Liver (tissue), 9 donors: ENCODE data around the gene WIZ. TPM values are rescaled to one million over a fixed set of nuclear protein-coding genes. Genes with fewer than 3 reads are reported as not detected.

Source experiments
- DNase-seq: peaks from one replicate; pipeline ENCODE4 v3.0.0-alpha.2; 2017; ENCODE audit warnings: low spot score
- H3K27ac ChIP-seq, 2 donors: one replicate each; pipeline ENCODE4 v1.7.0; 2013; ENCODE audit warnings: inconsistent platforms in 2 of 2, low read length in 2 of 2, control low read depth in 1 of 2, low read depth in 1 of 2, mild to moderate bottlenecking in 1 of 2
- H3K27me3 ChIP-seq, 4 donors: one replicate each; pipeline versions ENCODE4 v1.6.1 to v1.7.0; 2013; ENCODE audit warnings: low read length in 3 of 4, inconsistent platforms in 1 of 4, mild to moderate bottlenecking in 1 of 4, moderate library complexity in 1 of 4; ENCODE audit not compliant: control insufficient read depth in 4 of 4, insufficient read depth in 4 of 4
- H3K36me3 ChIP-seq, 4 donors: one replicate each; pipeline versions ENCODE4 v1.6.1 to v1.7.0; 2013; ENCODE audit warnings: low read length in 3 of 4, mild to moderate bottlenecking in 3 of 4, low read depth in 1 of 4, moderate library complexity in 1 of 4; ENCODE audit not compliant: control insufficient read depth in 4 of 4, insufficient read depth in 3 of 4
- H3K4me1 ChIP-seq, 4 donors: one replicate each; pipeline versions ENCODE4 v1.6.1 to v1.7.0; 2013; ENCODE audit warnings: low read length in 3 of 4, mild to moderate bottlenecking in 3 of 4, moderate library complexity in 1 of 4; ENCODE audit not compliant: control insufficient read depth in 4 of 4, insufficient read depth in 4 of 4
- H3K4me3 ChIP-seq, 3 donors: one replicate each; pipeline versions ENCODE4 v1.6.1 to v1.7.0; 2013; ENCODE audit warnings: low read length in 3 of 3, control low read depth in 1 of 3, low read depth in 1 of 3, mild to moderate bottlenecking in 1 of 3
- H3K9ac ChIP-seq, 2 donors: one replicate each; pipeline ENCODE4 v1.7.0; 2013; ENCODE audit warnings: low read length in 2 of 2, mild to moderate bottlenecking in 2 of 2, moderate library complexity in 2 of 2, control low read depth in 1 of 2, low read depth in 1 of 2
- H3K9me3 ChIP-seq, 4 donors: one replicate each; pipeline versions ENCODE4 v1.6.1 to v1.7.0; 2013; ENCODE audit warnings: low read length in 3 of 4; ENCODE audit not compliant: control insufficient read depth in 4 of 4
- ATF3 ChIP-seq: IDR thresholded peaks from 2 replicates; pipeline ENCODE4 v1.6.1; 2016; ENCODE audit warnings: antibody characterized with exemption
- CTCF ChIP-seq: fragments of 150-350 bp; IDR thresholded peaks from 2 replicates; pipeline ENCODE4 v1.5.1; 2017; ENCODE audit warnings: improper control_type of control experiment, low read depth, low read length; ENCODE audit not compliant: missing input control
- GABPA ChIP-seq, 2 donors: IDR thresholded peaks in 1 of 2; conservative IDR thresholded peaks in 1 of 2; 2 replicates each; pipeline ENCODE4 v1.6.1; 2016; ENCODE audit warnings: antibody characterized with exemption in 2 of 2, mild to moderate bottlenecking in 1 of 2, moderate library complexity in 1 of 2
- HNF4A ChIP-seq, 2 donors: conservative IDR thresholded peaks; 2 replicates each; pipeline ENCODE4 v1.6.1; 2016; ENCODE audit warnings: antibody characterized with exemption in 2 of 2, mild to moderate bottlenecking in 2 of 2
- HNF4G ChIP-seq: IDR thresholded peaks from 2 replicates; pipeline ENCODE4 v1.6.1; 2016; ENCODE audit warnings: antibody characterized with exemption
- JUND ChIP-seq, 2 donors: IDR thresholded peaks; 2 replicates each; pipeline ENCODE4 v1.6.1; 2016; ENCODE audit warnings: antibody characterized with exemption in 2 of 2
- MAX ChIP-seq: IDR thresholded peaks from 2 replicates; pipeline ENCODE4 v1.6.1; 2016; ENCODE audit warnings: antibody characterized with exemption
- NR2F2 ChIP-seq: IDR thresholded peaks from 2 replicates; pipeline ENCODE4 v1.6.1; 2016; ENCODE audit warnings: antibody characterized with exemption
- RAD21 ChIP-seq, 2 donors: IDR thresholded peaks; 2 replicates each; pipeline ENCODE4 v1.6.1; 2016; ENCODE audit warnings: antibody characterized with exemption in 2 of 2, mild to moderate bottlenecking in 2 of 2
- RXRA ChIP-seq, 2 donors: IDR thresholded peaks; 2 replicates each; pipeline ENCODE4 v1.6.1; 2017 to 2018; ENCODE audit warnings: antibody characterized with exemption in 2 of 2, mild to moderate bottlenecking in 1 of 2
- SP1 ChIP-seq: IDR thresholded peaks from 2 replicates; pipeline ENCODE4 v1.6.1; 2018; ENCODE audit warnings: antibody characterized with exemption, mild to moderate bottlenecking
- YY1 ChIP-seq: IDR thresholded peaks from 2 replicates; pipeline ENCODE4 v1.6.1; 2016; ENCODE audit warnings: antibody characterized with exemption, mild to moderate bottlenecking
- ZBTB33 ChIP-seq: IDR thresholded peaks from 2 replicates; pipeline ENCODE4 v1.6.1; 2016; ENCODE audit warnings: antibody characterized with exemption
- WGBS: extraction: QIAGEN DNeasy Blood & Tissue Kit; methylation state at CpG from one replicate; pipeline ENCODE4 v1.1.7; 2013; 5-methylcytosine and 5-hydroxymethylcytosine counted together
- polyA plus RNA-seq, 2 donors: library from polyadenylated mRNA; stranded (reverse) in 1 of 2; unstranded in 1 of 2; fragments of 200-250 nt in 1 of 2; fragments of >200 nt in 1 of 2; fragmentation: Nextera tagmentation in 1 of 2; extraction: Ambion mirVana in 1 of 2; gene quantifications; one replicate each; pipeline versions ENCODE4 v1.2.1 to v1.2.3, GENCODE V29; 2013 to 2015
- total RNA-seq, 2 donors: library from RNA; depleted of rRNA; stranded (reverse); fragments of >200 nt; gene quantifications; one replicate each; pipeline ENCODE4 v1.2.3, GENCODE V29; 2014
- donor health status: healthy.
- donor health status: healthy.
- donor health status: healthy.
- donor health status: healthy.
- donor health status: healthy.

Gene WIZ
- total and polyA plus RNA-seq, 4 donors, result 3.8 to 12.7 (median 8.6) TPM

GRCh38 chr19:15466851-15467733 is 17.3 kb upstream of the WIZ start:
- DNase-seq, result no peak
- no peaks in the 10 kb centered on the region for H3K27me3 ChIP-seq
- TF ChIP-seq ZBTB33 (no peak), HNF4A (conservative IDR thresholded peaks at IDR 0.05) (peak in 1 of 2 donors; percentile 5), YY1 (no peak), NR2F2 (no peak), JUND (IDR thresholded peaks at IDR 0.05) (peak in 1 of 2 donors; percentile 26), RXRA (IDR thresholded peaks at IDR 0.05) (peak in 1 of 2 donors; percentile 8), SP1 (no peak), CTCF (no peak)
- H3K9me3 ChIP-seq, result no peaks in the 10 kb centered on the region
- peaks cover 0 to 6% (median under 1%) of the 10 kb centered on the region in 4 donors for H3K36me3 ChIP-seq
- no peak overlapping the region for H3K4me3 ChIP-seq
- peaks cover 14 to 27% (median 22%) of the 10 kb centered on the region in 4 donors for H3K4me1 ChIP-seq
- no peak overlapping the region for H3K27ac ChIP-seq
- H3K9ac ChIP-seq, result no peak overlapping the region
- WGBS, result 43% methylated on average over 8 of the region's 8 CpGs

GRCh38 chr19:15464394-15465385 is 14.9 kb upstream of the WIZ start, which contains the start of gene RASAL3:
Gene RASAL3 (minus strand): TSS chr19:15464544. CDS start chr19:15464358, 186 bp downstream.
- no peak within 1 kb of the TSS for H3K9ac ChIP-seq
- DNase-seq, result no peak
- H3K27me3 ChIP-seq, result no peaks in the 10 kb centered on the region
- TF ChIP-seq HNF4G, result no peak
- TF ChIP-seq HNF4A (conservative IDR thresholded peaks at IDR 0.05), result peak in 1 of 2 donors; percentile 35
- peak in 1 of 2 donors; percentile 44 for TF ChIP-seq RXRA (IDR thresholded peaks at IDR 0.05)
- TF ChIP-seq RAD21 (IDR thresholded peaks at IDR 0.05), result no peak
- TF ChIP-seq JUND (IDR thresholded peaks at IDR 0.05), result peak; percentile 42 to 58
- TF ChIP-seq GABPA (IDR thresholded peaks at IDR 0.05 in 1 of 2, conservative IDR thresholded peaks at IDR 0.05 in 1 of 2), result no peak
- no peak for TF ChIP-seq MAX
- TF ChIP-seq ATF3, result peak; percentile 30
- peak within 1 kb of the TSS; percentile 51 to 55 for H3K27ac ChIP-seq
- peaks cover 12 to 22% (median 18%) of the 10 kb centered on the region in 4 donors for H3K4me1 ChIP-seq
- no peaks in the 10 kb centered on the region for H3K9me3 ChIP-seq
- H3K36me3 ChIP-seq, result peaks cover 0 to 6% (median 0%) of the 10 kb centered on the region in 4 donors
- H3K4me3 ChIP-seq, result peak within 1 kb of the TSS in 2 of 3 donors; percentile 25 to 30
- 39% methylated on average over 17 of the region's 17 CpGs for WGBS
